Stimulated activated CD4-positive, alpha-beta T cell treated with anti-CD3 and anti-CD28 coated beads, Interleukin-12 subunit alpha, Interleukin-12 subunit beta, amount 100 ng/mL, for 48 hours (primary cell): ENCODE measurements around the gene RTN4.
A peak's percentile ranks its signal among the peaks of the same experiment; 100 is the strongest.
"Not testable (repeated sequence)": the region's sequence is repeated elsewhere in the genome, so short reads cannot be mapped to it uniquely, and the experiment has no call there.

ENCODE experiments used
- DNase-seq, 3 donors: peaks; one replicate each; pipeline ENCODE4 v3.0.0-alpha.2; 2020; ENCODE audit warnings: low read depth in 2 of 3, low spot score in 1 of 3

RTN4 gene

GRCh38 chr2:55076019-55076418 lies 25.8 kb upstream of the RTN4 start:
- not testable (repeated sequence) for DNase-seq

- no peak for DNase-seq
Observed at GRCh38 chr2:55073000-55073983, 23.0 kb upstream of the RTN4 start.

- DNase-seq: no peak
Observed at GRCh38 chr2:55063713-55064323, 13.6 kb upstream of the RTN4 start.

GRCh38 chr2:55063226-55063625 lies 13.0 kb upstream of the RTN4 start:
- no peak for DNase-seq

- DNase-seq: no peak
Observed at GRCh38 chr2:55062754-55063153, 12.5 kb upstream of the RTN4 start.

- no peak for DNase-seq
Observed at GRCh38 chr2:55061523-55062344, 11.5 kb upstream of the RTN4 start.

- no peak for DNase-seq
Observed at GRCh38 chr2:55059793-55060192, 9.5 kb upstream of the RTN4 start.

- no peak for DNase-seq
Observed at GRCh38 chr2:55057474-55057873, 7.2 kb upstream of the RTN4 start.

GRCh38 chr2:55056024-55056521 lies 5.8 kb upstream of the RTN4 start:
- DNase-seq: no peak

- no peak for DNase-seq
Observed at GRCh38 chr2:55054106-55054875, 4.0 kb upstream of the RTN4 start.

- DNase-seq: not testable (repeated sequence)
Observed at GRCh38 chr2:55053225-55053624, 3.0 kb upstream of the RTN4 start.

- DNase-seq: no peak
Observed at GRCh38 chr2:55052129-55053061, 2.1 kb upstream of the RTN4 start.

GRCh38 chr2:55051026-55051866 lies 995 bp upstream of the RTN4 start:
- peak in 1 of 3 donors; percentile 13 for DNase-seq

- no peak for DNase-seq
Observed at GRCh38 chr2:55049821-55050099, 491 bp downstream of the RTN4 start.

- DNase-seq: peak in 1 of 3 donors; percentile 58
Observed at GRCh38 chr2:55049043-55049820, 1.0 kb downstream of the RTN4 start.

- no peak for DNase-seq
Observed at GRCh38 chr2:55048508-55049042, 1.7 kb downstream of the RTN4 start.

- no peak for DNase-seq
Observed at GRCh38 chr2:55047677-55048299, 2.5 kb downstream of the RTN4 start.
